Mesenchymal stem cell (in vitro differentiated cells and primary cell): ENCODE data around the gene SMAD6.

Experiments used
- DNase-seq: peaks from one replicate; pipeline ENCODE4 v3.0.0-alpha.2; 2013
- H2AFZ ChIP-seq: one replicate; pipeline ENCODE4 v1.6.1; 2013; ENCODE audit warnings: low read depth, mild to moderate bottlenecking, control low read depth, inconsistent platforms, low read length, moderate library complexity
- H2AK5ac ChIP-seq: 2 replicates; pipeline ENCODE4 v1.6.1; 2013; ENCODE audit warnings: low read length, moderate library complexity, mild to moderate bottlenecking, inconsistent platforms; ENCODE audit not compliant: severe bottlenecking
- H2BK120ac ChIP-seq: one replicate; pipeline ENCODE4 v1.6.1; 2013; ENCODE audit warnings: low read depth, mild to moderate bottlenecking, inconsistent platforms, low read length, moderate library complexity
- H2BK12ac ChIP-seq, 2 experiments: one replicate each; pipeline ENCODE4 v1.6.1; 2013; ENCODE audit warnings: inconsistent platforms in 2 of 2, low read length in 2 of 2, mild to moderate bottlenecking in 2 of 2, moderate library complexity in 2 of 2, control low read depth in 1 of 2
- H2BK15ac ChIP-seq: one replicate; pipeline ENCODE4 v1.6.1; 2013; ENCODE audit warnings: mild to moderate bottlenecking, low read depth, inconsistent platforms; ENCODE audit not compliant: poor library complexity, severe bottlenecking
- H2BK5ac ChIP-seq: 2 replicates; pipeline ENCODE4 v1.6.1; 2013; ENCODE audit warnings: low read depth, mild to moderate bottlenecking, low read length, control low read depth, inconsistent platforms; ENCODE audit not compliant: poor library complexity, severe bottlenecking
- H3K14ac ChIP-seq, 2 experiments: one replicate each; pipeline ENCODE4 v1.6.1; 2013; ENCODE audit warnings: inconsistent platforms in 2 of 2, low read length in 2 of 2, control low read depth in 1 of 2, mild to moderate bottlenecking in 1 of 2, moderate library complexity in 1 of 2
- H3K18ac ChIP-seq, 2 experiments: one replicate each; pipeline ENCODE4 v1.6.1; 2013; ENCODE audit warnings: inconsistent platforms in 2 of 2, low read length in 2 of 2, control low read depth in 1 of 2, low read depth in 1 of 2, mild to moderate bottlenecking in 1 of 2
- H3K23ac ChIP-seq, 2 experiments: one replicate each; pipeline ENCODE4 v1.6.1; 2013; ENCODE audit warnings: inconsistent platforms in 2 of 2, low read length in 2 of 2, mild to moderate bottlenecking in 2 of 2, moderate library complexity in 2 of 2, control low read depth in 1 of 2
- H3K27ac ChIP-seq: 2 replicates; pipeline ENCODE4 v1.5.1; 2013; ENCODE audit warnings: mild to moderate bottlenecking, moderate library complexity, low read length, control low read depth, inconsistent platforms; ENCODE audit not compliant: poor library complexity, severe bottlenecking
- H3K27me3 ChIP-seq, 2 experiments: 2 replicates each; pipeline versions ENCODE4 v1.6.1 to v1.7.0; 2013; ENCODE audit warnings: low read length in 2 of 2, mild to moderate bottlenecking in 2 of 2, moderate library complexity in 2 of 2, control low read depth in 1 of 2, inconsistent platforms in 1 of 2; ENCODE audit not compliant: control insufficient read depth in 1 of 2, insufficient read depth in 1 of 2
- H3K36me3 ChIP-seq, 2 experiments: 2 replicates each; pipeline versions ENCODE4 v1.6.1 to v1.7.0; 2013; ENCODE audit warnings: low read length in 2 of 2, control low read depth in 1 of 2, inconsistent platforms in 1 of 2, low read depth in 1 of 2, mild to moderate bottlenecking in 1 of 2; ENCODE audit not compliant: insufficient read depth in 2 of 2, control insufficient read depth in 1 of 2
- H3K4ac ChIP-seq, 2 experiments: one replicate each; pipeline ENCODE4 v1.6.1; 2013; ENCODE audit warnings: inconsistent platforms in 2 of 2, low read length in 2 of 2, mild to moderate bottlenecking in 2 of 2, moderate library complexity in 2 of 2, control low read depth in 1 of 2, low read depth in 1 of 2
- H3K4me1 ChIP-seq: 2 replicates; pipeline ENCODE4 v1.6.1; 2013; ENCODE audit warnings: low read depth, low read length, control low read depth; ENCODE audit not compliant: control insufficient read depth, insufficient read depth
- H3K4me2 ChIP-seq: 2 replicates; pipeline ENCODE4 v1.6.1; 2013; ENCODE audit warnings: low read length, mild to moderate bottlenecking, inconsistent platforms; ENCODE audit not compliant: poor library complexity, severe bottlenecking
- H3K4me3 ChIP-seq, 2 experiments: 2 replicates each; pipeline versions ENCODE4 v1.5.1 to v1.7.0; 2013; ENCODE audit warnings: low read length in 2 of 2, mild to moderate bottlenecking in 2 of 2, control low read depth in 1 of 2, low read depth in 1 of 2; ENCODE audit not compliant: insufficient read depth in 1 of 2
- H3K79me1 ChIP-seq: replicated peaks from 2 replicates; pipeline ENCODE4 v1.6.1; 2013; ENCODE audit warnings: mild to moderate bottlenecking, control low read depth, low read length, inconsistent platforms; ENCODE audit not compliant: poor library complexity, severe bottlenecking
- H3K9ac ChIP-seq: 2 replicates; pipeline ENCODE4 v1.7.0; 2013; ENCODE audit warnings: mild to moderate bottlenecking, low read length, moderate library complexity
- H3K9me3 ChIP-seq: 2 replicates; pipeline ENCODE4 v1.7.0; 2013; ENCODE audit warnings: mild to moderate bottlenecking, low read length; ENCODE audit not compliant: control insufficient read depth
- H4K8ac ChIP-seq: one replicate; pipeline ENCODE4 v1.6.1; 2013; ENCODE audit warnings: inconsistent platforms, mild to moderate bottlenecking, low read length, moderate library complexity
- H4K91ac ChIP-seq: one replicate; pipeline ENCODE4 v1.6.1; 2013; ENCODE audit warnings: mild to moderate bottlenecking, low read length, inconsistent platforms
- WGBS: methylation state at CpG from one replicate; pipeline ENCODE4 v1.1.7; 2013; ENCODE audit warnings: mixed read lengths; 5-methylcytosine and 5-hydroxymethylcytosine counted together

Gene SMAD6

DNA sequence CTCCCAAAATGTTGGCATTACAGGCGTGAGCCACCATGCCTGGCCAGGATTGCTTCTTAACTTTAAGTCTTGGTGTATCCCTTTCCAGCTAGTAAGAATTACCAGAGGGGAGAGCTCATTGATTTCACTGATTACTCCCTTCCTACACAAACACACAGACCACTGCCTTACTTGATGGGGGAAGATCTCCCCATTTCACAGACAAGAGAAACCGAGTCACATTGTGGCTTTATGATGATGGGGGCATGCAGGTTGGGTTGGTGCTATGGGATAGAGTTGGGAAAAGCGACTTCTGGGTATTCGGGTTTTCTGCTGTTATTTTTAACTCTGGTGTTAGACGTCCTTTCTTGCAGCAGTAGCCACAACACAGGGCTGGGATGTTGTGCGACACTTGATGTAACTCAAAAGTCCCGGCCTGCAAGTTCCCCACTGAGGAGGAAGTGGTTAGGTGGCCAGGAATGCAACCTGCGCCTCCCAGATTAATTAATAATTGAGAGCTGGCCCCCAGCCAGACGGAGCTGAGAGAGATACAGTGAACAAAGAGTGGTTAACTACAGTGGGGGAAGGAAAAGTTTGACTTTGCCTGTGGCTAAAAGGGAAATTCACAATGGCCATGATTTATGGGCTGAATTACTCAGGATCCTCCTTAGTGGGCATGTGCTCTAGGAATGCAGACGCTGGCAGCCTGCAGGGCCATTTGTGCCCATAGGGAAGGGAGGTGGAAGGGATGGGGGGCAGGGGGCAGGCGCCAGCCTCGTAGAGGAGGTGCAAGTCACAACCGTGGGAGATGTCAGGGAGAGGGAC is 63.6 kb downstream of the SMAD6 start:
- Histone ChIP-seq H3K4ac (peak overlapping the region in 1 of 2 experiments; percentile 43), H3K36me3 (peaks cover 0 to 27% of the 10 kb centered on the region in 2 experiments), H3K4me3 (no peak overlapping the region), H2BK5ac (no peak overlapping the region), H3K18ac (peak overlapping the region; percentile 85 to 87), H4K8ac (no peak overlapping the region), H3K9me3 (no peaks in the 10 kb centered on the region), H2BK12ac (peak overlapping the region; percentile 16 to 69), H2AFZ (no peak overlapping the region), H3K14ac (no peak overlapping the region), H3K79me1 (peaks cover 5% of the 10 kb centered on the region), H3K4me2 (peak overlapping the region; percentile 37), H3K4me1 (peaks cover 41% of the 10 kb centered on the region), H3K27me3 (no peaks in the 10 kb centered on the region), H3K23ac (no peak overlapping the region), H2BK15ac (peak overlapping the region; percentile 82), H3K27ac (peak overlapping the region; percentile 75), H2AK5ac (peak overlapping the region; percentile 92), H3K9ac (no peak overlapping the region), H4K91ac (peak overlapping the region; percentile 77), H2BK120ac (peak overlapping the region; percentile 29)
- DNase-seq, result peak; percentile 68
- WGBS, result 40% methylated on average over 13 of the region's 13 CpGs

DNA sequence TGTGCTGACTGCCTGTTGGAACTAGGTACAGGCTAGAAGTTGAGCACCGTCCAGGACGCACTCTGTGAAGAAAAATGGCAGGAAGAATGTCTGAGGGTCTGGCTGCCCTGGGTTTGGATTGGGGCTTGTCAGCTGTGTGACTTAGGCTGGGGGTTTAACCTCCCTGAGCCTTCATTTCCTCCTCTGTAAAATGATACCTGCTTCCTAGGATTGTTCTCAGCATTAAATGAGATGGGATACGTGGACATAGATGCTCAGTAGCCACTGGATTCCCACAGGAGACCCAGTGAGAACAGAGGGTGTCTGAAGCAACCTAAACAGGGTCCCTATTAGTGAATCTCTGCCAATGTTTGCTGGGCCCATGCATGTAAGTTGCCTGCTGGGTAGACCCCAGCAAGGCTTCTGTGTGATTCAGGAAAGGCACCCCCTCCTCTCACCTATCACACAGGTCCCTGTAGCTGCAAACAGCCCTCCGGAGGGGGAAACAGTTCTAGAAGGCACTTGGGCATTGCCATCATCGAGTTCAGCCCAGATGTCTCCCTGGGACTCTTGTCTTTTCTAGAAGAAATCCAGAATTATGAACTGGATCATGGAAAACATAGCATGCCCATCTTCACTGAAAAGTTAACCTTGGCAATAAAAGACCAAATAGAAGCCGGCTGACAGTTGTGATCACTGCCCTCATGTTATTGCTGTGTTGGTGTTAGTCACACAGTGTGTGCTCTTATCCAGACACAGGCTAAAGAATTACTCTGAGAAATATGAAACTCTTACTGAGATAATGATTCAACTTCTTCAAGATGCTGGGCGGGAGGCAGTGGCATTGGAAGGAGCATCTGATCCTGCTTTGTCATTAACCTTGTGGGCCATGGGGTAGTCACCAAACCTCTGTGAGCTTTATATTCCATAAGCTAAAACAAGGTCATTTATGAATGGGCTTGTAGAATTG is 64.5 kb downstream of the SMAD6 start:
- peaks cover 47% of the 10 kb centered on the region for H3K4me1 ChIP-seq
- 86% methylated on average over 7 of the region's 7 CpGs for WGBS
- peak; percentile 60 for DNase-seq

DNA sequence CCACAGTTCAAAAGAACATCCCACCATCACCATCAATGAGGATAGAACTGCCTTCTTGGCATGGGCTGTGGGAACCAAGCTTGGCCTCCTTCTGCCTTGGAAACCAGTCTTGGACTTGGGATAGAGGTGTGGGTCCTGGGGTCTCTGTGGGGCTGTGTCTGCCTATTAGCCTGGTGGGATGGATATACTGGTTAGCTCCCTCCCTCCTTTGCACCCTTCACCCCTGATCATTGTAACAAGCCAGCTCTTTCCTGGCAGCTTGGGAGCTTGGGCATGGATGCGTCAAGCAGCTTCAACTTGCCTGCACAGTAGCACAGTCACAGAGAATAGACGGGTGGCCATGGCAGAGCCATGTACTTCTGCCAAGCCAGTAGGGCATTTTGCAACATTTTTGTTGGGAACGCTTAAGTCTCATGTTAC is 65.2 kb downstream of the SMAD6 start:
- no peak overlapping the region for H4K8ac ChIP-seq
- H3K4ac ChIP-seq, result peak overlapping the region in 1 of 2 experiments; percentile 22
- H3K18ac ChIP-seq, result no peak overlapping the region
- H2BK15ac ChIP-seq, result no peak overlapping the region
- no peaks in the 10 kb centered on the region for H3K27me3 ChIP-seq
- no peak overlapping the region for H3K4me2 ChIP-seq
- no peak overlapping the region for H3K23ac ChIP-seq
- H3K4me1 ChIP-seq, result peaks cover 44% of the 10 kb centered on the region
- peak overlapping the region; percentile 66 for H4K91ac ChIP-seq
- no peak overlapping the region for H3K9ac ChIP-seq
- no peak overlapping the region for H2AFZ ChIP-seq
- H2BK120ac ChIP-seq, result no peak overlapping the region
- DNase-seq, result no peak
- no peak overlapping the region for H3K4me3 ChIP-seq
- H3K14ac ChIP-seq, result no peak overlapping the region
- H3K9me3 ChIP-seq, result no peaks in the 10 kb centered on the region
- peaks cover 0 to 21% of the 10 kb centered on the region in 2 experiments for H3K36me3 ChIP-seq
- H3K79me1 ChIP-seq, result peaks cover 7% of the 10 kb centered on the region
- H3K27ac ChIP-seq, result peak overlapping the region; percentile 34
- peak overlapping the region; percentile 77 for H2AK5ac ChIP-seq
- no peak overlapping the region for H2BK12ac ChIP-seq
- no peak overlapping the region for H2BK5ac ChIP-seq
- WGBS, result 95% methylated on average over 2 of the region's 3 CpGs

More for the DNA sequence above, 64.5 kb downstream of the SMAD6 start:
- H3K27me3 ChIP-seq, result no peaks in the 10 kb centered on the region
- no peak overlapping the region for H3K4me3 ChIP-seq
- peak overlapping the region in 1 of 2 experiments; percentile 28 for H3K4ac ChIP-seq
- H3K9me3 ChIP-seq, result no peaks in the 10 kb centered on the region
- H3K14ac ChIP-seq, result no peak overlapping the region
- H2BK15ac ChIP-seq, result peak overlapping the region; percentile 1
- peak overlapping the region; percentile 75 for H3K27ac ChIP-seq
- peak overlapping the region; percentile 39 for H2BK5ac ChIP-seq
- peak overlapping the region; percentile 37 for H3K4me2 ChIP-seq
- H3K79me1 ChIP-seq, result peaks cover 5% of the 10 kb centered on the region
- no peak overlapping the region for H3K23ac ChIP-seq
- H3K36me3 ChIP-seq, result peaks cover 0 to 23% of the 10 kb centered on the region in 2 experiments
- H2BK120ac ChIP-seq, result peak overlapping the region; percentile 29
- peak overlapping the region; percentile 8 for H3K9ac ChIP-seq
- peak overlapping the region; percentile 77 for H4K91ac ChIP-seq
- H2AK5ac ChIP-seq, result peak overlapping the region; percentile 92
- H2AFZ ChIP-seq, result no peak overlapping the region
- H3K18ac ChIP-seq, result peak overlapping the region; percentile 85 to 87
- H4K8ac ChIP-seq, result no peak overlapping the region
- peak overlapping the region; percentile 47 to 69 for H2BK12ac ChIP-seq

GRCh38 chr15:66768987-66769386 is 67.0 kb downstream of the SMAD6 start:
- no peak overlapping the region for H3K18ac ChIP-seq
- H3K9me3 ChIP-seq, result no peaks in the 10 kb centered on the region
- H3K36me3 ChIP-seq, result peaks cover 0 to 27% of the 10 kb centered on the region in 2 experiments
- no peak overlapping the region for H3K23ac ChIP-seq
- H2BK120ac ChIP-seq, result no peak overlapping the region
- H3K27ac ChIP-seq, result no peak overlapping the region
- H3K4ac ChIP-seq, result no peak overlapping the region
- H2AFZ ChIP-seq, result no peak overlapping the region
- H2BK5ac ChIP-seq, result no peak overlapping the region
- no peak overlapping the region for H3K14ac ChIP-seq
- no peak overlapping the region for H3K4me2 ChIP-seq
- no peak overlapping the region for H2BK12ac ChIP-seq
- H2BK15ac ChIP-seq, result no peak overlapping the region
- H2AK5ac ChIP-seq, result peak overlapping the region; percentile 89
- peaks cover 42% of the 10 kb centered on the region for H3K4me1 ChIP-seq
- H3K9ac ChIP-seq, result no peak overlapping the region
- H4K91ac ChIP-seq, result no peak overlapping the region
- no peak for DNase-seq
- H3K27me3 ChIP-seq, result no peaks in the 10 kb centered on the region
- H4K8ac ChIP-seq, result no peak overlapping the region
- peaks cover 6% of the 10 kb centered on the region for H3K79me1 ChIP-seq
- H3K4me3 ChIP-seq, result no peak overlapping the region
- 96% methylated on average over 8 of the region's 8 CpGs for WGBS
